Natural killer cell (primary cell): ENCODE measurements around the gene NUDT14. TPM values are rescaled to one million over a fixed set of nuclear protein-coding genes. Genes with fewer than 3 reads are reported as not detected.

Source experiments
- ATAC-seq, 3 donors: fragments of 150-1000 bp in 2 of 3; fragments of 200-7000 bp in 1 of 3; cut with Tn5 transposase; 1 replicate in 1 of 3; 2 replicates in 2 of 3; pipeline ENCODE4 v1.10.0; 2021; ENCODE audit warnings: mild to moderate bottlenecking in 2 of 3, moderate library complexity in 2 of 3
- DNase-seq, 2 donors: peaks; one replicate each; pipeline versions ENCODE4 v3.0.0 to v3.0.0-alpha.2; 2013 to 2021; ENCODE audit warnings: mixed read lengths in 1 of 2
- H3K27ac ChIP-seq: one replicate; pipeline ENCODE4 v1.5.1; 2013; ENCODE audit warnings: mild to moderate bottlenecking, low read length
- H3K27me3 ChIP-seq: one replicate; pipeline ENCODE4 v1.6.1; 2013; ENCODE audit warnings: low read length; ENCODE audit not compliant: control insufficient read depth, insufficient read depth
- H3K36me3 ChIP-seq: one replicate; pipeline ENCODE4 v1.6.1; 2013; ENCODE audit warnings: low read length; ENCODE audit not compliant: control insufficient read depth, insufficient read depth
- H3K4me1 ChIP-seq: one replicate; pipeline ENCODE4 v1.6.1; 2013; ENCODE audit warnings: low read length; ENCODE audit not compliant: control insufficient read depth, insufficient read depth
- H3K4me3 ChIP-seq: one replicate; pipeline ENCODE4 v1.5.1; 2013; ENCODE audit warnings: low read length
- H3K9me3 ChIP-seq: one replicate; pipeline ENCODE4 v1.6.1; 2013; ENCODE audit warnings: low read length; ENCODE audit not compliant: control insufficient read depth, insufficient read depth
- H3K27ac Mint-ChIP-seq, 2 donors: one replicate each; pipeline ENCODE4 v1.8.0; 2022; ENCODE audit warnings: mild to moderate bottlenecking in 2 of 2, mixed read lengths in 2 of 2, moderate library complexity in 1 of 2
- H3K27me3 Mint-ChIP-seq, 2 donors: one replicate each; pipeline ENCODE4 v1.8.0; 2022; ENCODE audit warnings: low read depth in 2 of 2, mixed read lengths in 2 of 2
- H3K36me3 Mint-ChIP-seq: one replicate; pipeline ENCODE4 v1.8.0; 2022; ENCODE audit warnings: mixed read lengths
- H3K4me1 Mint-ChIP-seq, 2 donors: one replicate each; pipeline ENCODE4 v1.8.0; 2022; ENCODE audit warnings: mixed read lengths in 2 of 2
- H3K4me3 Mint-ChIP-seq: one replicate; pipeline ENCODE4 v1.8.0; 2022; ENCODE audit warnings: mild to moderate bottlenecking, moderate library complexity, mixed read lengths
- H3K9me3 Mint-ChIP-seq, 2 donors: one replicate each; pipeline ENCODE4 v1.8.0; 2022; ENCODE audit warnings: mixed read lengths in 2 of 2
- CTCF ChIP-seq: fragments of 200-600 bp; IDR thresholded peaks from one replicate; pipeline ENCODE4 v1.8.0; 2022; ENCODE audit warnings: antibody characterized with exemption
- WGBS: methylation state at CpG from one replicate; pipeline ENCODE4 v1.1.7; 2013; ENCODE audit warnings: missing lambda C conversion rate; ENCODE audit not compliant: insufficient coverage; 5-methylcytosine and 5-hydroxymethylcytosine counted together
- intact Hi-C: fragments of 100-400 bp; cut with micrococcal nuclease; formaldehyde crosslinking; loops from one replicate; pipeline ENCODE4 v1.14.2; 2022
- total RNA-seq, 4 donors: library from RNA; stranded (reverse); fragments of 120-200 nt in 1 of 4; gene quantifications; one replicate each; pipeline versions ENCODE4 v1.2.3 to v1.2.4, GENCODE V29; 2013 to 2022

NUDT14 gene
- total RNA-seq, 3 donors from 2014 or later (not counting 1 experiment from before 2014, with no cell fraction given): 16.0 to 32.9 (median 22.8) TPM

DNA sequence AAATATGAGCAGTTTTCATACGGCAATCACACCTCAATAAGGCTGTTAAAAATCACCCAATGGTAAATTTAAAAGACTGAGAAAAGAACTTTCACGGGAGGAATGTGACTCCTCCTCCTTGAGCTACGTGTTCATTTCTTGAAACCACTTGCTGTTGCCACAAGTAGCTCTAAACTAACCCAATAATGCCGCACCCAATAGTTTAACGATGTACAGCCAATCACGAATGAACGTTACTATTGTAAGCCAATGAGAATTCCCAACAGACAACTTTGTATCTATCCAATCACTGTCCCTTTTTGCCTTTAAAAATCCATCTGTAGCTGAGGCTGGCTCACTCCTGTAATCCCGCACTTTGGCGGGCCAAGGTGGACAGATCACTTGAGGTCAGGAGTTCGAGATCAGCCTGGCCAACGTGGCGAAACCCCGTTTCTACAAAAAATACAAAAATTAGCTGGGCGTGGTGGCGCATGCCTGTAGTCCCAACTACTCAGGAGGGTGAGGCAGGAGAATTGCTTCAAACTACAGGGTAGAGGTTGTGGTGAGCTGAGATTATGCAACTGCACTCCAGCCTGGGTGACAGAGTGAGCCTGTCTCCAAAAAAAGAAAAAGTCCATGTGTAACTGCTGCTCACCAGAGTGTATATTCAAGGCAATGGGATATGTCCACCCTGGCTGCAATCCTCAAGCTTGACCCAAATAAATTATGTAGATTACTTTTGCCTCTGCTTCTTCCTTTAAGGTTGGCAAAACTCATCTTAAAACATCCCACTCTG, 42.8 kb upstream of the NUDT14 start:
- Histone ChIP-seq H3K4me1 (no peaks in the 10 kb centered on the region), H3K27me3 (no peaks in the 10 kb centered on the region), H3K9me3 (no peaks in the 10 kb centered on the region), H3K36me3 (peaks cover 31% of the 10 kb centered on the region), H3K27ac (no peak overlapping the region), H3K4me3 (no peak overlapping the region)
- Mint-ChIP-seq H3K36me3 (no peaks in the 10 kb centered on the region), H3K27ac (no peak overlapping the region), H3K4me1 (no peaks in the 10 kb centered on the region), H3K27me3 (no peaks in the 10 kb centered on the region), H3K4me3 (no peak overlapping the region), H3K9me3 (no peaks in the 10 kb centered on the region)
- intact Hi-C loops: no loop called here
- WGBS: 93% methylated on average over 15 of the region's 15 CpGs
- ATAC-seq (no peak), DNase-seq (no peak)
- TF ChIP-seq CTCF: no peak

- intact Hi-C loops: no loop called here
- H3K9me3 Mint-ChIP-seq: no peaks in the 10 kb centered on the region
- no peaks in the 10 kb centered on the region for H3K4me1 Mint-ChIP-seq
- H3K27me3 ChIP-seq: no peaks in the 10 kb centered on the region
- peaks cover 37% of the 10 kb centered on the region for H3K36me3 ChIP-seq
- ATAC-seq (no peak), DNase-seq (no peak)
- 94% methylated on average over 15 of the region's 16 CpGs for WGBS
- no peaks in the 10 kb centered on the region for H3K9me3 ChIP-seq
- H3K36me3 Mint-ChIP-seq: no peaks in the 10 kb centered on the region
- H3K27ac ChIP-seq: no peak overlapping the region
- no peak overlapping the region for H3K4me3 ChIP-seq
- no peaks in the 10 kb centered on the region for H3K4me1 ChIP-seq
- H3K27ac Mint-ChIP-seq: no peak overlapping the region
- no peak for TF ChIP-seq CTCF
- no peak overlapping the region for H3K4me3 Mint-ChIP-seq
- no peaks in the 10 kb centered on the region for H3K27me3 Mint-ChIP-seq
Measured at GRCh38 chr14:105223260-105223659, 42.1 kb upstream of the NUDT14 start.

DNA sequence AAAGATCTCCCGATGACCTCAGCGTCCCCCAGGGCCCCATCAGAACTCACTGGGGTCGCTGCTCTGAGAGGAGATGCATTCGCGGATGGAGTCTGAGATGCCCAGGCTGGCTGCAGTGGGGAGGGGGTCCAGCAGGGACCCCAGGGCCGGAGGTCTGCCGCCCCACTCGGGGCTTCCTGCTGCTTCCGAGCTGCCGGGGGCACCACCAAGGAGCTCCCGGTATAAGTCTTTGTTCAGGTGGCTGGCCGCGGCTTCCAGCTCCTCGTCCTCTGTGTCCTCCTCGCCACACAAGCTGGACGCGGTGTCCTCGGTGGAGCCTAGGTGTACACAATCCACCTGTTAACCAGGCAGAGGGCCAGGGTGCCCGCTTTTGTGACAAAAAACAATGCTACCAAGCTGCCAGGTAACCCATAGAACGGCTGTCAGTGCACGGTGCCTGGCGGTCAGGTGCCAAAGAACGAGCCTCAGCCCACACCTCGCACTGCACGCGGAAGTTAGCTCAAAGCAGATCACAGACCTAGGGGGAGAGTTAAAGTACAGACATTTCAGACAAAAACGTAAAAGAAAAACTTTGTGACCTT, 40.6 kb upstream of the NUDT14 start:
- Histone ChIP-seq H3K4me1 (no peaks in the 10 kb centered on the region), H3K9me3 (no peaks in the 10 kb centered on the region), H3K4me3 (no peak overlapping the region), H3K27me3 (no peaks in the 10 kb centered on the region), H3K27ac (no peak overlapping the region), H3K36me3 (peaks cover 45% of the 10 kb centered on the region)
- H3K36me3 Mint-ChIP-seq: no peaks in the 10 kb centered on the region
- DNase-seq: no peak
- no peak for ATAC-seq
- no peak overlapping the region for H3K27ac Mint-ChIP-seq
- H3K4me1 Mint-ChIP-seq: no peaks in the 10 kb centered on the region
- H3K9me3 Mint-ChIP-seq: no peaks in the 10 kb centered on the region
- intact Hi-C loops: no loop called here
- WGBS: 96% methylated on average over 27 of the region's 27 CpGs
- no peaks in the 10 kb centered on the region for H3K27me3 Mint-ChIP-seq
- H3K4me3 Mint-ChIP-seq: no peak overlapping the region
- TF ChIP-seq CTCF: no peak
